Parathyroid adenoma (tissue), 2 donors: ENCODE data around the gene GRIN2A.

Experiments used
- H2AFZ ChIP-seq: fragments of 300-600 bp; sonication (generic); one replicate; pipeline ENCODE4 v1.7.0; 2017; ENCODE audit warnings: antibody characterized with exemption, mild to moderate bottlenecking
- H3K27ac ChIP-seq: fragments of 300-600 bp; sonication (generic); one replicate; pipeline ENCODE4 v1.7.0; 2017
- H3K27me3 ChIP-seq: fragments of 300-600 bp; sonication (generic); one replicate; pipeline ENCODE4 v1.7.0; 2017; ENCODE audit warnings: low read length; ENCODE audit not compliant: control insufficient read depth, insufficient read depth
- H3K36me3 ChIP-seq: fragments of 300-600 bp; sonication (generic); one replicate; pipeline ENCODE4 v1.7.0; 2017; ENCODE audit warnings: low read length; ENCODE audit not compliant: control insufficient read depth, insufficient read depth
- H3K4me1 ChIP-seq: fragments of 300-600 bp; sonication (generic); one replicate; pipeline ENCODE4 v1.7.0; 2017; ENCODE audit warnings: control low read depth
- H3K4me2 ChIP-seq: fragments of 300-600 bp; sonication (generic); one replicate; pipeline ENCODE4 v1.7.0; 2017; ENCODE audit warnings: low read length
- H3K4me3 ChIP-seq: fragments of 300-600 bp; sonication (generic); one replicate; pipeline ENCODE4 v1.7.0; 2017; ENCODE audit warnings: low read depth, low read length
- H3K79me2 ChIP-seq: fragments of 300-600 bp; sonication (generic); one replicate; pipeline ENCODE4 v1.7.0; 2017; ENCODE audit warnings: control low read depth
- H3K9ac ChIP-seq: fragments of 300-600 bp; sonication (generic); one replicate; pipeline ENCODE4 v1.7.0; 2017; ENCODE audit warnings: mild to moderate bottlenecking
- H3K9me3 ChIP-seq: fragments of 300-600 bp; sonication (generic); one replicate; pipeline ENCODE4 v1.7.0; 2017; ENCODE audit warnings: low read length; ENCODE audit not compliant: control insufficient read depth
- TF ChIP-seq, protein P1 (sequence below): fragments of 300-600 bp; sonication (generic); IDR thresholded peaks from one replicate; pipeline ENCODE4 v1.7.0; 2017; ENCODE audit warnings: antibody characterized with exemption, mild to moderate bottlenecking
- donor health status: primary hyperparathyroidism.

GRIN2A gene

DNA sequence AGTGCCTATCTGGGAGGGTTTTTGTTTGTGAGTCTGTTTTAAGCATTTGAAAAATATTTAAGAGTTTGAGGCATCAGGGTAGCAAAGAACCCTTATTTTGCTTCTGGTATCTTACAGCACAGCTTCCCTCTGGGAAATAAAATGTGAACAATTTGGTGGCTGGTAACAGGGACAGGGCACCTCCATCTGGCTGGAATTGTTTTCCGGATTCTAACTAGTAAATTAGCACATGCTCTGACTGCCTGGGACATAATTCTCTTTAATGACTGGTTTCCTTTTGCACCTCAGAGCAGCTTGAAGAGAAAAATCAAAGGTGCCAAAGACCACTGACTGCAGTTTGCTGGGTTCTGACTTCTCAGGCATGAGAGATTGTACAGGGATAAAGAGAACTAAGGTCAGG, 469.1 kb downstream of the GRIN2A start:
- Histone ChIP-seq H2AFZ (no peak overlapping the region), H3K4me1 (no peaks in the 10 kb centered on the region), H3K36me3 (no peaks in the 10 kb centered on the region), H3K27ac (no peak overlapping the region), H3K9ac (no peak overlapping the region), H3K4me3 (no peak overlapping the region), H3K27me3 (no peaks in the 10 kb centered on the region), H3K9me3 (peaks cover 3% of the 10 kb centered on the region), H3K79me2 (no peaks in the 10 kb centered on the region), H3K4me2 (no peak overlapping the region)
- TF ChIP-seq, protein P1, sequence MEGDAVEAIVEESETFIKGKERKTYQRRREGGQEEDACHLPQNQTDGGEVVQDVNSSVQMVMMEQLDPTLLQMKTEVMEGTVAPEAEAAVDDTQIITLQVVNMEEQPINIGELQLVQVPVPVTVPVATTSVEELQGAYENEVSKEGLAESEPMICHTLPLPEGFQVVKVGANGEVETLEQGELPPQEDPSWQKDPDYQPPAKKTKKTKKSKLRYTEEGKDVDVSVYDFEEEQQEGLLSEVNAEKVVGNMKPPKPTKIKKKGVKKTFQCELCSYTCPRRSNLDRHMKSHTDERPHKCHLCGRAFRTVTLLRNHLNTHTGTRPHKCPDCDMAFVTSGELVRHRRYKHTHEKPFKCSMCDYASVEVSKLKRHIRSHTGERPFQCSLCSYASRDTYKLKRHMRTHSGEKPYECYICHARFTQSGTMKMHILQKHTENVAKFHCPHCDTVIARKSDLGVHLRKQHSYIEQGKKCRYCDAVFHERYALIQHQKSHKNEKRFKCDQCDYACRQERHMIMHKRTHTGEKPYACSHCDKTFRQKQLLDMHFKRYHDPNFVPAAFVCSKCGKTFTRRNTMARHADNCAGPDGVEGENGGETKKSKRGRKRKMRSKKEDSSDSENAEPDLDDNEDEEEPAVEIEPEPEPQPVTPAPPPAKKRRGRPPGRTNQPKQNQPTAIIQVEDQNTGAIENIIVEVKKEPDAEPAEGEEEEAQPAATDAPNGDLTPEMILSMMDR, result no peak

DNA sequence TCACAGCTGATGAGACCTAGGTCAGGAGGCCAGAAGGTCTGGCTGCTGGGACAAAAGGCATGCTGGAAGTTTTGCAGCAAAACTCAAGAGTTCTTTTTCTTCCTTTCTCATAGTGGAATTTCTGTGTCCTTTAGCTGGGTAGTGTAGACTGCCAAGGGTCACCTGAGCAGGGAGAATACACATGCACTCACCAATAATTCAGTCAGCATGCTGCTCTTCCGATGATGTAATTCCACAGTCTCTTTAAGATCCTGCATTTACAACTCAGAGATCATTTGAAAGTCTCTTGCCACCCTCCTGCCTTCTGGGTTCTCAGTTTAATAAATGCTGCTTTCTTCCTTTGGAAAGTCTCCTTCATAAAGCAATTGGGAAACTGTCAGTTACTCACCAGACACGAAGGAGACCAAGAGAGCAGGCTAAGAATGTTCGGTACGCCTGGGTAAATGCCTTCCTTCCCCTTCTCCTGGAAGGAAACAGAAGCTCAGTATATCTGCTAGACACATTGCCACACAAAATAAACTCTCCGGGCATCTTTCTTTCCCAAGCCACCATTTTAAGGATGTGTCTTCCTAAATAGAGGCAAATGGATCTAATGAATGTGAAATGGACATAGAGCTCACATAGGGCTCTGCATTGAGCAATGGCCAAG, 473.1 kb downstream of the GRIN2A start:
- no peaks in the 10 kb centered on the region for H3K4me1 ChIP-seq
- no peak overlapping the region for H3K27ac ChIP-seq
- no peak overlapping the region for H3K4me3 ChIP-seq
- no peaks in the 10 kb centered on the region for H3K27me3 ChIP-seq
- no peaks in the 10 kb centered on the region for H3K9me3 ChIP-seq
- H2AFZ ChIP-seq, result no peak overlapping the region
- no peak overlapping the region for H3K4me2 ChIP-seq
- no peak overlapping the region for H3K9ac ChIP-seq
- H3K79me2 ChIP-seq, result no peaks in the 10 kb centered on the region
- no peaks in the 10 kb centered on the region for H3K36me3 ChIP-seq
- TF ChIP-seq, protein P1, result no peak

DNA sequence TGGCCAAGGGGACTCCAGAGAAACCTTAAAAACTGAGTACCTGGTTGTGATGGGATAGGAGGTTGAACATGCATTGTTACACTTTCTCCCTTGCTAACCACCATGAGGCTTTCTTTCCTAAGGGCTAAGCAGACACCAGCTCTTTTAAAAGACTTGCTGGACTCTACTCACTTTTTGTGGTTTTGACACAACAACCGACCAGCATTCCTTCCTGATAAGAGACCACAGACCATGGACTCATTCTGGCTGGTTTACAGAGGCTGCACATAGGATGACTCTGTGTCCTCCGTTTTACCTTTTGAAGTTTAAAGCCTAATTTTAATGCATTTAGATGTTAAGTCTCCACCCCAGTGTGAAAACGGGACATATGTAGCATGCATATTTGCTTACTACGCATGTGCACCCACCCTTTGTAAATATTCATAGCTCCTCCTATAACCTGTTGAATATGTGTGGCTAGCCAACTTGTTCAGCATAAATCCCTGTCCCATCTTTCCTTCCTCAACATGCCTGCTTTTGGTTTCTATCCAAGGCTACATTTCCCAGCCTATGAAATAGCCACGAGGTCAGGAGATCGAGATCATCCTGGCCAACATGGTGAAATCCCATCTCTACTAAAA, 475.9 kb downstream of the GRIN2A start:
- Histone ChIP-seq H3K36me3 (no peaks in the 10 kb centered on the region), H3K4me2 (no peak overlapping the region), H3K4me1 (no peaks in the 10 kb centered on the region), H3K27me3 (no peaks in the 10 kb centered on the region), H3K79me2 (no peaks in the 10 kb centered on the region), H3K27ac (no peak overlapping the region), H3K9me3 (no peaks in the 10 kb centered on the region), H3K9ac (no peak overlapping the region), H2AFZ (no peak overlapping the region), H3K4me3 (no peak overlapping the region)
- TF ChIP-seq, protein P1, result no peak

DNA sequence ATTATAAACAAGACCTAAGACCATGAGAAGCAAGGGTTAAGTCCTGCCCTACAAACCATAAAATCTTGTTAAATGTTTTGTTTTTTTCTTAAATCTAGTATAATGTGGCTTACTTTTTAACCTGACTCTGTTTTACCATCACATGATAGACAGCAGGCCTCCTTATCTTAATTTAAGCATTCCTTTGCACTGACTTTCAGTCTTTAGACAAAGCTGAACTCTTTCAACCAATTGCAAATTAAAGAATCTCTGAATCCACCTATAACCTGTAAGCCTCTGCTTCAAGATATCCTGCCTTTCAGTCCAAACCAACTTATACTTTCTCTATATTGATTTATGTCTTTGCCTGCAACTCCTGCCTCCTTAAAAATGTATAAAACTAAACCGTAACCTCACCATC, 478.5 kb downstream of the GRIN2A start:
- no peaks in the 10 kb centered on the region for H3K79me2 ChIP-seq
- no peak overlapping the region for H3K4me2 ChIP-seq
- no peaks in the 10 kb centered on the region for H3K27me3 ChIP-seq
- H3K36me3 ChIP-seq, result no peaks in the 10 kb centered on the region
- no peak overlapping the region for H2AFZ ChIP-seq
- no peak overlapping the region for H3K4me3 ChIP-seq
- H3K4me1 ChIP-seq, result no peaks in the 10 kb centered on the region
- H3K27ac ChIP-seq, result no peak overlapping the region
- H3K9me3 ChIP-seq, result no peaks in the 10 kb centered on the region
- H3K9ac ChIP-seq, result no peak overlapping the region
- TF ChIP-seq, protein P1, result no peak
